ENCODE measurements around the gene TSHR. TPM values are rescaled to one million over a fixed set of nuclear protein-coding genes. Genes with fewer than 3 reads are reported as not detected.

The TSHR gene
- total and polyA plus RNA-seq, 2 experiments from 2014 or later = 0.83 TPM; not detected in 1

DNA sequence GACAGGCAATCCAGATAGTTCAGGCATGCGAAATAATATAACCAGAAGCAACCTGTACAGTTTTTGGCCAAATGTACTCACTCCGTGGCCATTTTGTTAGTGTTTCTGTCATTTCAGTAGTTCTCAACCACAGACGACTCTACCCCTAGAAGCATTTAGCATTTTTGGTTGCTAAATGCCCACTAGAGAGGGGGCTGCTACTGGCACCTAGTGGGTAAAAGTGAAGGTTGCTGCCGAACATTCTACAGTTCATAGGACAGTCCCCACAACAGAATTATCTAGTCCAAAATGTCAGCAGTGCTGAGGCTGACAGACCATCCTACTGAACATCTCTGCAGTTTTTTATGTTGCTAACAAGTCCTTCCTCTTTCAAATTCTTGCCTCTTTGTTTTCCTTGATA is 107.4 kb downstream of the TSHR start:
- H3K27ac ChIP-seq = no peak overlapping the region
- TF ChIP-seq EZH2 (IDR thresholded peaks at IDR 0.05; ENCODE audit: borderline replicate concordance) = no peak
- TF ChIP-seq, protein P1, sequence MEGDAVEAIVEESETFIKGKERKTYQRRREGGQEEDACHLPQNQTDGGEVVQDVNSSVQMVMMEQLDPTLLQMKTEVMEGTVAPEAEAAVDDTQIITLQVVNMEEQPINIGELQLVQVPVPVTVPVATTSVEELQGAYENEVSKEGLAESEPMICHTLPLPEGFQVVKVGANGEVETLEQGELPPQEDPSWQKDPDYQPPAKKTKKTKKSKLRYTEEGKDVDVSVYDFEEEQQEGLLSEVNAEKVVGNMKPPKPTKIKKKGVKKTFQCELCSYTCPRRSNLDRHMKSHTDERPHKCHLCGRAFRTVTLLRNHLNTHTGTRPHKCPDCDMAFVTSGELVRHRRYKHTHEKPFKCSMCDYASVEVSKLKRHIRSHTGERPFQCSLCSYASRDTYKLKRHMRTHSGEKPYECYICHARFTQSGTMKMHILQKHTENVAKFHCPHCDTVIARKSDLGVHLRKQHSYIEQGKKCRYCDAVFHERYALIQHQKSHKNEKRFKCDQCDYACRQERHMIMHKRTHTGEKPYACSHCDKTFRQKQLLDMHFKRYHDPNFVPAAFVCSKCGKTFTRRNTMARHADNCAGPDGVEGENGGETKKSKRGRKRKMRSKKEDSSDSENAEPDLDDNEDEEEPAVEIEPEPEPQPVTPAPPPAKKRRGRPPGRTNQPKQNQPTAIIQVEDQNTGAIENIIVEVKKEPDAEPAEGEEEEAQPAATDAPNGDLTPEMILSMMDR (IDR thresholded peaks at IDR 0.05; ENCODE audit: poor library complexity) = no peak
- TF ChIP-seq EZH2phosphoT487 (IDR thresholded peaks at IDR 0.05; ENCODE audit: low read depth, severe bottlenecking, unreplicated experiment) = no peak
- DNase-seq (ENCODE audit: low spot score) = peak; percentile 3
- peaks cover 6% of the 10 kb centered on the region for H3K27me3 ChIP-seq
- WGBS (ENCODE audit: low lambda C conversion rate, missing lambda C conversion rate) = 15% methylated on average over 4 of the region's 4 CpGs
- no peak overlapping the region for H3K4me2 ChIP-seq
- no peaks in the 10 kb centered on the region for H3K36me3 ChIP-seq (replicated peaks; ENCODE audit: insufficient read depth, low read depth)
- no peaks in the 10 kb centered on the region for H3K9me3 ChIP-seq (ENCODE audit: low read depth)
- no peak overlapping the region for H2AFZ ChIP-seq
- no peaks in the 10 kb centered on the region for H3K9me2 ChIP-seq (replicated peaks; ENCODE audit: insufficient read depth)
- H3K4me1 ChIP-seq (ENCODE audit: insufficient read depth) = no peaks in the 10 kb centered on the region
- no peaks in the 10 kb centered on the region for H3K79me2 ChIP-seq
- H3K4me3 ChIP-seq = no peak overlapping the region
- no peaks in the 10 kb centered on the region for H4K20me1 ChIP-seq (ENCODE audit: insufficient read depth, poor library complexity, severe bottlenecking)

DNA sequence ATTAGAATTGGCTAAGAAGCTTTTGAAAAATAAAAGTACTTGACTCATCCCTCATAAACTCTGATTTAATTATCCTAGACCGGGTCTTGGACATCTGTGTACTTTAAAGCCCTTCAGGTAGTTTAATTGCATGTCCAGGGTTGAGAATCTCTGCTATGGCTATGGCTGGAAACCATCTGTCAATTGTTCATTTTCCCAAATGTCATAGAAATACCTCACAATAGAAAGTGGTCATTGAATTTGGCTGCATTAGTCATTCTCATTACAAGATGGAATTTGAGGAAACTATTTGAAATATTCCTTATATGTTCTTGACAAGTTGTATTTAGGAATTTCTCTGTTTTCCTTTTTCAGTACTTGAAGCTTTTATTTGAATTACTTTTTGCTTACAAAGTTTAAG is 111.3 kb downstream of the TSHR start:
- H3K4me1 ChIP-seq (ENCODE audit: insufficient read depth) = no peaks in the 10 kb centered on the region
- no peaks in the 10 kb centered on the region for H4K20me1 ChIP-seq (ENCODE audit: insufficient read depth, poor library complexity, severe bottlenecking)
- H3K9me3 ChIP-seq (ENCODE audit: low read depth) = no peaks in the 10 kb centered on the region
- no peak overlapping the region for H3K4me3 ChIP-seq
- H3K27ac ChIP-seq = no peak overlapping the region
- no peaks in the 10 kb centered on the region for H3K36me3 ChIP-seq (replicated peaks; ENCODE audit: insufficient read depth, low read depth)
- no peak overlapping the region for H2AFZ ChIP-seq
- no peaks in the 10 kb centered on the region for H3K79me2 ChIP-seq
- WGBS (ENCODE audit: low lambda C conversion rate, missing lambda C conversion rate) = 62% methylated on average over 1 of the region's 1 CpG
- TF ChIP-seq EZH2phosphoT487 (IDR thresholded peaks at IDR 0.05; ENCODE audit: low read depth, severe bottlenecking, unreplicated experiment) (no peak), EZH2 (IDR thresholded peaks at IDR 0.05; ENCODE audit: borderline replicate concordance) (no peak)
- TF ChIP-seq, protein P1 (IDR thresholded peaks at IDR 0.05; ENCODE audit: poor library complexity) = no peak
- DNase-seq (ENCODE audit: low spot score) = no peak
- peaks cover 6% of the 10 kb centered on the region for H3K27me3 ChIP-seq
- no peaks in the 10 kb centered on the region for H3K9me2 ChIP-seq (replicated peaks; ENCODE audit: insufficient read depth)
- H3K4me2 ChIP-seq = no peak overlapping the region

DNA sequence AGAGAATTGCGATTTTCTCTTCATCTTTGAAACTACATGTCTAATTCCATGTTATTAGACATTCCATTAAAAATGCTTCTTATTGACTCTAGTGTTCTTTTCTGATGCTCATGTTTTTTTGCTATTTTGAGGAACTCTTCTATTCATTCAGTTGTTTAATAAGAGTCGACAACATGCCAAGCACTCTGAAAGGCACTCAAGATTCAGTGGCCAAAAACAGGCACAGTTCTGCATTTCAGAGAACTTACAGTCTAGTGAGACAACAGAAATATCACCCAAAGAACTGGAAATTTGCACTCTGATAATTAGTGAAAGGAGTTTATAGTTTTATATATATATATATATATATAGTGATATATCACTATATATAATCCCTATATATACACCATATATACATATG is 111.7 kb downstream of the TSHR start:
- Histone ChIP-seq H3K9me2 (replicated peaks; ENCODE audit: insufficient read depth) (no peaks in the 10 kb centered on the region), H3K27me3 (peaks cover 6% of the 10 kb centered on the region), H3K27ac (no peak overlapping the region), H4K20me1 (ENCODE audit: insufficient read depth, poor library complexity, severe bottlenecking) (no peaks in the 10 kb centered on the region), H3K4me2 (no peak overlapping the region), H3K36me3 (replicated peaks; ENCODE audit: insufficient read depth, low read depth) (no peaks in the 10 kb centered on the region), H3K79me2 (no peaks in the 10 kb centered on the region), H2AFZ (no peak overlapping the region), H3K9me3 (ENCODE audit: low read depth) (no peaks in the 10 kb centered on the region), H3K4me3 (no peak overlapping the region), H3K4me1 (ENCODE audit: insufficient read depth) (no peaks in the 10 kb centered on the region)
- TF ChIP-seq EZH2 (IDR thresholded peaks at IDR 0.05; ENCODE audit: borderline replicate concordance) (no peak), EZH2phosphoT487 (IDR thresholded peaks at IDR 0.05; ENCODE audit: low read depth, severe bottlenecking, unreplicated experiment) (no peak)
- TF ChIP-seq, protein P1 (IDR thresholded peaks at IDR 0.05; ENCODE audit: poor library complexity) = no peak
- DNase-seq (ENCODE audit: low spot score) = no peak
- WGBS (ENCODE audit: low lambda C conversion rate, missing lambda C conversion rate) = 90% methylated on average over 2 of the region's 2 CpGs
